ENCODE measurements around the gene SMPX. TPM values are rescaled to one million over a fixed set of nuclear protein-coding genes. Genes with fewer than 3 reads are reported as not detected.
"Not testable (repeated sequence)": the region's sequence is repeated elsewhere in the genome, so short reads cannot be mapped to it uniquely, and the experiment has no call there.

The SMPX gene
- total RNA-seq, 1 experiment from 2014 or later, result not detected

- DNase-seq (ENCODE audit: unreplicated experiment), result no peak
- H3K4me1 Mint-ChIP-seq (ENCODE audit: insufficient read depth, unreplicated experiment), result no peaks in the 10 kb centered on the region
- POLR2A ChIA-PET, result no interaction called here
- CTCF ChIA-PET, result interaction anchor here (0.6 to 0.7 kb wide), 2 partner anchors 70 to 1216 kb away, joined by 3 read pairs; no protein-coding TSS in a partner anchor
- no TSS peak for BruUV-seq (replicated peaks)
- TF ChIP-seq, protein P1, sequence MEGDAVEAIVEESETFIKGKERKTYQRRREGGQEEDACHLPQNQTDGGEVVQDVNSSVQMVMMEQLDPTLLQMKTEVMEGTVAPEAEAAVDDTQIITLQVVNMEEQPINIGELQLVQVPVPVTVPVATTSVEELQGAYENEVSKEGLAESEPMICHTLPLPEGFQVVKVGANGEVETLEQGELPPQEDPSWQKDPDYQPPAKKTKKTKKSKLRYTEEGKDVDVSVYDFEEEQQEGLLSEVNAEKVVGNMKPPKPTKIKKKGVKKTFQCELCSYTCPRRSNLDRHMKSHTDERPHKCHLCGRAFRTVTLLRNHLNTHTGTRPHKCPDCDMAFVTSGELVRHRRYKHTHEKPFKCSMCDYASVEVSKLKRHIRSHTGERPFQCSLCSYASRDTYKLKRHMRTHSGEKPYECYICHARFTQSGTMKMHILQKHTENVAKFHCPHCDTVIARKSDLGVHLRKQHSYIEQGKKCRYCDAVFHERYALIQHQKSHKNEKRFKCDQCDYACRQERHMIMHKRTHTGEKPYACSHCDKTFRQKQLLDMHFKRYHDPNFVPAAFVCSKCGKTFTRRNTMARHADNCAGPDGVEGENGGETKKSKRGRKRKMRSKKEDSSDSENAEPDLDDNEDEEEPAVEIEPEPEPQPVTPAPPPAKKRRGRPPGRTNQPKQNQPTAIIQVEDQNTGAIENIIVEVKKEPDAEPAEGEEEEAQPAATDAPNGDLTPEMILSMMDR (IDR thresholded peaks at IDR 0.05; ENCODE audit: unreplicated experiment), result no peak
- no peak overlapping the region for H3K27ac Mint-ChIP-seq (ENCODE audit: low read depth, unreplicated experiment)
- intact Hi-C loops (cut with micrococcal nuclease), result no loop called here
- no peak overlapping the region for H3K4me3 Mint-ChIP-seq (ENCODE audit: unreplicated experiment)
- H3K27me3 Mint-ChIP-seq (ENCODE audit: insufficient read depth, unreplicated experiment), result peaks cover 59% of the 10 kb centered on the region
- H3K36me3 Mint-ChIP-seq (ENCODE audit: insufficient read depth, unreplicated experiment), result no peaks in the 10 kb centered on the region
- no peaks in the 10 kb centered on the region for H3K9me3 Mint-ChIP-seq (ENCODE audit: unreplicated experiment)
Measured at GRCh38 chrX:21781525-21781924, 23.6 kb upstream of the SMPX start.

- TF ChIP-seq, protein P1 (IDR thresholded peaks at IDR 0.05; ENCODE audit: unreplicated experiment), result no peak
- Mint-ChIP-seq H3K27ac (ENCODE audit: low read depth, unreplicated experiment) (no peak overlapping the region), H3K27me3 (ENCODE audit: insufficient read depth, unreplicated experiment) (peaks cover 53% of the 10 kb centered on the region), H3K9me3 (ENCODE audit: unreplicated experiment) (no peaks in the 10 kb centered on the region), H3K36me3 (ENCODE audit: insufficient read depth, unreplicated experiment) (no peaks in the 10 kb centered on the region), H3K4me3 (ENCODE audit: unreplicated experiment) (no peak overlapping the region), H3K4me1 (ENCODE audit: insufficient read depth, unreplicated experiment) (no peaks in the 10 kb centered on the region)
- no peak for DNase-seq (ENCODE audit: unreplicated experiment)
- BruUV-seq (replicated peaks), result no TSS peak
- ChIA-PET CTCF (no interaction called here), POLR2A (no interaction called here)
- intact Hi-C loops (cut with micrococcal nuclease), result no loop called here
Measured at GRCh38 chrX:21779095-21779494, 21.2 kb upstream of the SMPX start.

DNA sequence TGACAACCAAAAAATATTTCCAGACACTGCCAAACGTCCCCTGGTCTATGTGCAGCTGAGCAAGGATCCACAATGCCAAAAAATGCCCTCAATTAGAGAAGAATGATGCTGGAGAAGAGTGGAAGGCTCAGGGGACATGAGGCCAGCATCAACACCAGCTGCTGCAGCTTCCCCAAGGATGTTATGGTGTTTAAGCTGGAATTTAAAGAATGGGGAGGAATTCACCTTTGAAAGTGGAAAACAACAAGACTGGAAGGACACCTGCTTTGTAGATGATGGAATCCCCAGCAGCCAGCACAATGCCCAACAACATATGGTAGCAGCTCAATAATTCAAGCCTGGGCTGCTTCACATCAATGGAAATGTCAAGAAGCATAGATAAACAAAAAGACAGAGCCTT lies 20.3 kb upstream of the SMPX start:
- TF ChIP-seq, protein P1 (IDR thresholded peaks at IDR 0.05; ENCODE audit: unreplicated experiment), result no peak
- DNase-seq (ENCODE audit: unreplicated experiment), result no peak
- Mint-ChIP-seq H3K27ac (ENCODE audit: low read depth, unreplicated experiment) (no peak overlapping the region), H3K9me3 (ENCODE audit: unreplicated experiment) (no peaks in the 10 kb centered on the region), H3K4me1 (ENCODE audit: insufficient read depth, unreplicated experiment) (no peaks in the 10 kb centered on the region), H3K4me3 (ENCODE audit: unreplicated experiment) (no peak overlapping the region), H3K36me3 (ENCODE audit: insufficient read depth, unreplicated experiment) (no peaks in the 10 kb centered on the region), H3K27me3 (ENCODE audit: insufficient read depth, unreplicated experiment) (peaks cover 62% of the 10 kb centered on the region)
- POLR2A ChIA-PET, result no interaction called here
- BruUV-seq (replicated peaks), result no TSS peak
- intact Hi-C loops (cut with micrococcal nuclease), result no loop called here
- CTCF ChIA-PET, result no interaction called here

GRCh38 chrX:21775128-21775527 lies 17.2 kb upstream of the SMPX start:
- H3K27me3 Mint-ChIP-seq (ENCODE audit: insufficient read depth, unreplicated experiment), result peaks cover 83% of the 10 kb centered on the region
- intact Hi-C loops (cut with micrococcal nuclease); H3K36me3 Mint-ChIP-seq (ENCODE audit: insufficient read depth, unreplicated experiment); CTCF ChIA-PET; H3K4me3 Mint-ChIP-seq (ENCODE audit: unreplicated experiment); H3K4me1 Mint-ChIP-seq (ENCODE audit: insufficient read depth, unreplicated experiment); DNase-seq (ENCODE audit: unreplicated experiment); BruUV-seq (replicated peaks); POLR2A ChIA-PET; H3K9me3 Mint-ChIP-seq (ENCODE audit: unreplicated experiment); H3K27ac Mint-ChIP-seq (ENCODE audit: low read depth, unreplicated experiment): not testable (repeated sequence)

DNA sequence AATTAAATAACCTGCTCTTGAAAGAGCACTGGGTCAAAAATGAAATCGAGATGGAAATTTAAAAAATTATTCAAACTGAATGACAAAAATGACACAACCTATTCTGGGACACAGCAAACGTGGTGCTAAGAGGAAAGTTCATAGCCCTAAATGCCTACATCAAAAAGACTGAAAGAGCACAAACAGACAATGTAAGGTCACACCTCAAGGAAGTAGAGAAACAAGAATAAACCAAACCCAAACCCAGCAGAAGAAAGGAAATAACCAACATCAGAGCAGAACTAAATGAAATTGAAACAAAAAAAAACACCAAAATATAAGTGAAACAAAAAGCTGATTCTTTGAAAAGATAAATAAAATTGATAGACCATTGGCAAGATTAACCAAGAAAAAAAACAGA lies 15.1 kb upstream of the SMPX start:
- CTCF ChIA-PET, result interaction anchor here (0.6 kb wide), 1 partner anchor 58 kb away, joined by 3 read pairs; no protein-coding TSS in a partner anchor
- H3K27ac Mint-ChIP-seq (ENCODE audit: low read depth, unreplicated experiment); H3K9me3 Mint-ChIP-seq (ENCODE audit: unreplicated experiment); DNase-seq (ENCODE audit: unreplicated experiment); POLR2A ChIA-PET; H3K4me3 Mint-ChIP-seq (ENCODE audit: unreplicated experiment); intact Hi-C loops (cut with micrococcal nuclease); H3K4me1 Mint-ChIP-seq (ENCODE audit: insufficient read depth, unreplicated experiment); BruUV-seq (replicated peaks); H3K36me3 Mint-ChIP-seq (ENCODE audit: insufficient read depth, unreplicated experiment): not testable (repeated sequence)
- peaks cover 62% of the 10 kb centered on the region for H3K27me3 Mint-ChIP-seq (ENCODE audit: insufficient read depth, unreplicated experiment)

Data from MCF 10A (cell line).